CD4-positive, CD25-positive, alpha-beta regulatory T cell (primary cell): ENCODE results near the gene TMEM87B. TPM values are rescaled to one million over a fixed set of nuclear protein-coding genes. Genes with fewer than 3 reads are reported as not detected.

Source experiments
- ATAC-seq, 2 donors: fragments of 150-1000 bp; cut with Tn5 transposase; one replicate each; pipeline ENCODE4 v1.10.0; 2021; ENCODE audit warnings: low read depth in 2 of 2, moderate number of reproducible peaks in 2 of 2, moderate library complexity in 1 of 2
- DNase-seq, 3 donors: peaks; one replicate each; pipeline versions ENCODE4 v3.0.0 to v3.0.0-alpha.2; 2012 to 2022; ENCODE audit warnings: mixed read lengths in 1 of 3
- H3K27ac ChIP-seq: one replicate; pipeline ENCODE4 v1.7.0; 2013; ENCODE audit warnings: mild to moderate bottlenecking, low read length; ENCODE audit not compliant: insufficient read depth, poor library complexity, severe bottlenecking
- H3K27me3 ChIP-seq: one replicate; pipeline ENCODE4 v1.7.0; 2013; ENCODE audit warnings: low read length; ENCODE audit not compliant: control insufficient read depth, insufficient read depth
- H3K36me3 ChIP-seq: one replicate; pipeline ENCODE4 v1.7.0; 2013; ENCODE audit warnings: mild to moderate bottlenecking, low read length, moderate library complexity; ENCODE audit not compliant: control insufficient read depth, insufficient read depth
- H3K4me1 ChIP-seq: 2 replicates; pipeline ENCODE4 v1.7.0; 2013; ENCODE audit warnings: mild to moderate bottlenecking, low read length; ENCODE audit not compliant: insufficient read depth, control insufficient read depth, poor library complexity, severe bottlenecking
- H3K4me3 ChIP-seq: one replicate; pipeline ENCODE4 v1.7.0; 2013; ENCODE audit warnings: low read depth, mild to moderate bottlenecking, low read length, moderate library complexity
- H3K9me3 ChIP-seq, 2 experiments: 1 replicate in 1 of 2; 2 replicates in 1 of 2; pipeline ENCODE4 v1.7.0; 2013; ENCODE audit warnings: low read length in 2 of 2, mild to moderate bottlenecking in 1 of 2, moderate library complexity in 1 of 2; ENCODE audit not compliant: control insufficient read depth in 2 of 2
- H3K27ac Mint-ChIP-seq, 3 donors: one replicate each; pipeline ENCODE4 v1.8.0; 2020 to 2022; ENCODE audit warnings: mild to moderate bottlenecking in 3 of 3, mixed read lengths in 3 of 3, moderate library complexity in 2 of 3
- H3K27me3 Mint-ChIP-seq: one replicate; pipeline ENCODE4 v1.8.0; 2022; ENCODE audit warnings: mild to moderate bottlenecking, mixed read lengths
- H3K36me3 Mint-ChIP-seq: one replicate; pipeline ENCODE4 v1.8.0; 2020; ENCODE audit warnings: mixed read lengths
- H3K4me1 Mint-ChIP-seq, 4 donors: one replicate each; pipeline ENCODE4 v1.8.0; 2020 to 2022; ENCODE audit warnings: mixed read lengths in 4 of 4, mild to moderate bottlenecking in 1 of 4
- H3K4me3 Mint-ChIP-seq, 4 donors: one replicate each; pipeline ENCODE4 v1.8.0; 2020 to 2022; ENCODE audit warnings: mild to moderate bottlenecking in 4 of 4, mixed read lengths in 4 of 4, moderate library complexity in 3 of 4
- H3K9me3 Mint-ChIP-seq, 7 donors: one replicate each; pipeline ENCODE4 v1.8.0; 2020 to 2022; ENCODE audit warnings: mixed read lengths in 7 of 7, mild to moderate bottlenecking in 3 of 7, moderate library complexity in 2 of 7
- polyA plus RNA-seq, 4 donors: library from polyadenylated mRNA; unstranded; fragments of 300-500 nt; fragmentation: Illumina TruSeq; gene quantifications; one replicate each; pipeline ENCODE4 v1.2.3, GENCODE V29; 2021
- total RNA-seq: library from RNA; stranded (reverse); gene quantifications from one replicate; pipeline ENCODE4 v1.2.3, GENCODE V29; 2022

The TMEM87B gene
- total and polyA plus RNA-seq, 5 donors from 2014 or later: 9.1 to 24.6 (median 12.2) TPM

- Histone ChIP-seq H3K4me1 (no peaks in the 10 kb centered on the region), H3K27me3 (no peaks in the 10 kb centered on the region), H3K4me3 (no peak overlapping the region), H3K27ac (no peak overlapping the region), H3K9me3 (no peaks in the 10 kb centered on the region), H3K36me3 (no peaks in the 10 kb centered on the region)
- Mint-ChIP-seq H3K9me3 (peaks cover 0 to 1% (median 0%) of the 10 kb centered on the region in 7 donors), H3K36me3 (no peaks in the 10 kb centered on the region), H3K4me3 (no peak overlapping the region), H3K27ac (no peak overlapping the region), H3K4me1 (no peaks in the 10 kb centered on the region), H3K27me3 (peaks cover 27% of the 10 kb centered on the region)
- DNase-seq (no peak), ATAC-seq (no peak)
These were observed 28.6 kb upstream of the TMEM87B start for GRCh38 chr2:112026509-112026908.

- H3K4me3 ChIP-seq: no peak overlapping the region
- peaks cover 0 to 2% (median 0%) of the 10 kb centered on the region in 7 donors for H3K9me3 Mint-ChIP-seq
- H3K4me3 Mint-ChIP-seq: no peak overlapping the region
- H3K27ac ChIP-seq: no peak overlapping the region
- H3K4me1 ChIP-seq: no peaks in the 10 kb centered on the region
- ATAC-seq (no peak), DNase-seq (no peak)
- peaks cover 0 to 4% (median 0%) of the 10 kb centered on the region in 4 donors for H3K4me1 Mint-ChIP-seq
- no peaks in the 10 kb centered on the region for H3K9me3 ChIP-seq
- H3K36me3 ChIP-seq: no peaks in the 10 kb centered on the region
- H3K27ac Mint-ChIP-seq: no peak overlapping the region
- H3K36me3 Mint-ChIP-seq: no peaks in the 10 kb centered on the region
- H3K27me3 Mint-ChIP-seq: peaks cover 36% of the 10 kb centered on the region
- H3K27me3 ChIP-seq: peaks cover 2% of the 10 kb centered on the region
These were observed 27.3 kb upstream of the TMEM87B start for GRCh38 chr2:112027767-112028166.

GRCh38 chr2:112029164-112029563 lies 25.9 kb upstream of the TMEM87B start:
- Mint-ChIP-seq H3K36me3 (no peaks in the 10 kb centered on the region), H3K27ac (no peak overlapping the region), H3K9me3 (peaks cover 0 to 2% (median 0%) of the 10 kb centered on the region in 7 donors), H3K4me3 (no peak overlapping the region), H3K27me3 (peaks cover 36% of the 10 kb centered on the region), H3K4me1 (peaks cover 0 to 7% (median 0%) of the 10 kb centered on the region in 4 donors)
- Histone ChIP-seq H3K4me1 (no peaks in the 10 kb centered on the region), H3K27ac (no peak overlapping the region), H3K36me3 (no peaks in the 10 kb centered on the region), H3K4me3 (no peak overlapping the region), H3K9me3 (no peaks in the 10 kb centered on the region), H3K27me3 (peaks cover 2% of the 10 kb centered on the region)
- ATAC-seq: no peak
- DNase-seq: no peak

GRCh38 chr2:112031473-112032223 lies 23.4 kb upstream of the TMEM87B start:
- no peaks in the 10 kb centered on the region for H3K4me1 ChIP-seq
- no peak overlapping the region for H3K27ac Mint-ChIP-seq
- H3K9me3 Mint-ChIP-seq: peaks cover 0 to 4% (median 1%) of the 10 kb centered on the region in 7 donors
- no peak for ATAC-seq
- no peaks in the 10 kb centered on the region for H3K36me3 Mint-ChIP-seq
- no peak for DNase-seq
- no peaks in the 10 kb centered on the region for H3K36me3 ChIP-seq
- H3K27me3 ChIP-seq: peaks cover 2% of the 10 kb centered on the region
- no peak overlapping the region for H3K4me3 Mint-ChIP-seq
- no peak overlapping the region for H3K27ac ChIP-seq
- H3K27me3 Mint-ChIP-seq: peaks cover 24% of the 10 kb centered on the region
- H3K4me3 ChIP-seq: no peak overlapping the region
- peaks cover 0 to 7% (median 0%) of the 10 kb centered on the region in 4 donors for H3K4me1 Mint-ChIP-seq
- H3K9me3 ChIP-seq: no peaks in the 10 kb centered on the region

GRCh38 chr2:112032224-112032586 lies 22.9 kb upstream of the TMEM87B start:
- H3K4me3 Mint-ChIP-seq: no peak overlapping the region
- Histone ChIP-seq H3K27me3 (peaks cover 2% of the 10 kb centered on the region), H3K4me3 (no peak overlapping the region), H3K27ac (no peak overlapping the region), H3K9me3 (peaks cover 0 to 2% of the 10 kb centered on the region in 2 experiments), H3K4me1 (no peaks in the 10 kb centered on the region), H3K36me3 (no peaks in the 10 kb centered on the region)
- no peak for ATAC-seq
- H3K27me3 Mint-ChIP-seq: peaks cover 24% of the 10 kb centered on the region
- no peaks in the 10 kb centered on the region for H3K36me3 Mint-ChIP-seq
- no peak overlapping the region for H3K27ac Mint-ChIP-seq
- H3K4me1 Mint-ChIP-seq: peaks cover 0 to 7% (median 0%) of the 10 kb centered on the region in 4 donors
- peaks cover 0 to 6% (median 1%) of the 10 kb centered on the region in 7 donors for H3K9me3 Mint-ChIP-seq
- no peak for DNase-seq

GRCh38 chr2:112032689-112033465 lies 22.2 kb upstream of the TMEM87B start:
- no peak for DNase-seq
- H3K4me3 Mint-ChIP-seq: no peak overlapping the region
- Histone ChIP-seq H3K4me1 (no peaks in the 10 kb centered on the region), H3K36me3 (no peaks in the 10 kb centered on the region), H3K4me3 (no peak overlapping the region), H3K27ac (no peak overlapping the region), H3K27me3 (peaks cover 2% of the 10 kb centered on the region), H3K9me3 (peaks cover 0 to 5% of the 10 kb centered on the region in 2 experiments)
- no peak overlapping the region for H3K27ac Mint-ChIP-seq
- no peak for ATAC-seq
- no peaks in the 10 kb centered on the region for H3K36me3 Mint-ChIP-seq
- H3K27me3 Mint-ChIP-seq: peaks cover 29% of the 10 kb centered on the region
- peaks cover 1 to 11% (median 6%) of the 10 kb centered on the region in 7 donors for H3K9me3 Mint-ChIP-seq
- H3K4me1 Mint-ChIP-seq: peaks cover 0 to 7% (median 0%) of the 10 kb centered on the region in 4 donors

- DNase-seq (no peak), ATAC-seq (no peak)
- H3K4me3 Mint-ChIP-seq: no peak overlapping the region
- Histone ChIP-seq H3K36me3 (no peaks in the 10 kb centered on the region), H3K27me3 (peaks cover 2% of the 10 kb centered on the region), H3K27ac (no peak overlapping the region), H3K9me3 (peaks cover 0 to 5% of the 10 kb centered on the region in 2 experiments), H3K4me3 (no peak overlapping the region), H3K4me1 (no peaks in the 10 kb centered on the region)
- H3K27ac Mint-ChIP-seq: no peak overlapping the region
- peaks cover 0 to 7% (median 0%) of the 10 kb centered on the region in 4 donors for H3K4me1 Mint-ChIP-seq
- H3K9me3 Mint-ChIP-seq: peaks cover 1 to 14% (median 6%) of the 10 kb centered on the region in 7 donors
- H3K27me3 Mint-ChIP-seq: peaks cover 29% of the 10 kb centered on the region
- no peaks in the 10 kb centered on the region for H3K36me3 Mint-ChIP-seq
These were observed 21.5 kb upstream of the TMEM87B start for GRCh38 chr2:112033600-112033999.
